SK-N-SH treated with all-trans-retinoic acid at 6 μM for 48 hours (cell line): ENCODE data around the gene RABGAP1L.

ENCODE experiments used
- ATAC-seq: fragments of 200-7000 bp; cut with Tn5 transposase; 3 replicates; pipeline ENCODE4 v1.9.1; 2020; ENCODE audit warnings: mild to moderate bottlenecking, moderate library complexity
- CSDC2 ChIP-seq: fragments of 250-450 bp; sonication (Bioruptor Pico); IDR thresholded peaks from 2 replicates; pipeline ENCODE4 v1.5.0; 2020; ENCODE audit warnings: mild to moderate bottlenecking, moderate library complexity
- ESRRG ChIP-seq: fragments of 250-450 bp; sonication (Bioruptor Pico); IDR thresholded peaks from 2 replicates; pipeline ENCODE4 v1.6.1; 2021; ENCODE audit warnings: mild to moderate bottlenecking
- GLIS3 ChIP-seq: fragments of 250-450 bp; sonication (Bioruptor Pico); IDR thresholded peaks from 2 replicates; pipeline ENCODE4 v1.5.0; 2020; ENCODE audit warnings: mild to moderate bottlenecking, moderate library complexity
- OSR1 ChIP-seq: fragments of 250-450 bp; sonication (Bioruptor Pico); IDR thresholded peaks from 2 replicates; pipeline ENCODE4 v1.8.0; 2022; ENCODE audit warnings: moderate library complexity, mild to moderate bottlenecking, inconsistent platforms
- RARB ChIP-seq: fragments of 250-450 bp; sonication (Bioruptor Pico); IDR thresholded peaks from 2 replicates; pipeline ENCODE4 v1.8.0; 2021; ENCODE audit warnings: mild to moderate bottlenecking, moderate library complexity
- SNAI2 ChIP-seq: fragments of 250-450 bp; sonication (Bioruptor Pico); IDR thresholded peaks from 2 replicates; pipeline ENCODE4 v1.5.0; 2020; ENCODE audit warnings: mild to moderate bottlenecking, moderate library complexity
- TCF4 ChIP-seq: fragments of 250-450 bp; sonication (Bioruptor Pico); IDR thresholded peaks from 2 replicates; pipeline ENCODE4 v1.8.0; 2021; ENCODE audit warnings: mild to moderate bottlenecking, moderate library complexity, borderline replicate concordance
- ZC3H10 ChIP-seq: fragments of 250-450 bp; sonication (Bioruptor Pico); IDR thresholded peaks from 2 replicates; pipeline ENCODE4 v1.5.1; 2021; ENCODE audit warnings: mild to moderate bottlenecking, moderate library complexity
- ZFP3 ChIP-seq: fragments of 250-450 bp; sonication (Bioruptor Pico); IDR thresholded peaks from 2 replicates; pipeline ENCODE4 v1.5.0; 2020; ENCODE audit warnings: mild to moderate bottlenecking, moderate library complexity
- ZFP30 ChIP-seq: fragments of 450-650 bp; formaldehyde crosslinking; IDR thresholded peaks from 2 replicates; pipeline ENCODE4 v1.5.0; 2022; ENCODE audit warnings: mild to moderate bottlenecking, moderate library complexity
- ZNF565 ChIP-seq: fragments of 450-650 bp; formaldehyde crosslinking; conservative IDR thresholded peaks from 2 replicates; pipeline ENCODE4 v1.5.0; 2020; ENCODE audit warnings: low read depth, mild to moderate bottlenecking, moderate library complexity
- TF ChIP-seq, protein P1 (sequence below): fragments of 250-450 bp; sonication (Bioruptor Pico); IDR thresholded peaks from 2 replicates; pipeline ENCODE4 v1.8.0; 2020; ENCODE audit warnings: mild to moderate bottlenecking, moderate library complexity, borderline replicate concordance
- TF ChIP-seq, protein P2 (sequence below): fragments of 250-450 bp; sonication (Bioruptor Pico); IDR thresholded peaks from 2 replicates; pipeline ENCODE4 v1.5.0; 2020; ENCODE audit warnings: mild to moderate bottlenecking, moderate library complexity
- TF ChIP-seq, protein P3 (sequence below): fragments of 250-450 bp; sonication (Bioruptor Pico); IDR thresholded peaks from 2 replicates; pipeline ENCODE4 v1.8.0; 2021; ENCODE audit warnings: low read depth, mild to moderate bottlenecking, moderate library complexity, borderline replicate concordance
- TF ChIP-seq, protein P4 (sequence below): fragments of 250-450 bp; sonication (Bioruptor Pico); IDR thresholded peaks from 2 replicates; pipeline ENCODE4 v1.5.1; 2020; ENCODE audit warnings: low read depth, mild to moderate bottlenecking, moderate library complexity

Gene RABGAP1L

DNA sequence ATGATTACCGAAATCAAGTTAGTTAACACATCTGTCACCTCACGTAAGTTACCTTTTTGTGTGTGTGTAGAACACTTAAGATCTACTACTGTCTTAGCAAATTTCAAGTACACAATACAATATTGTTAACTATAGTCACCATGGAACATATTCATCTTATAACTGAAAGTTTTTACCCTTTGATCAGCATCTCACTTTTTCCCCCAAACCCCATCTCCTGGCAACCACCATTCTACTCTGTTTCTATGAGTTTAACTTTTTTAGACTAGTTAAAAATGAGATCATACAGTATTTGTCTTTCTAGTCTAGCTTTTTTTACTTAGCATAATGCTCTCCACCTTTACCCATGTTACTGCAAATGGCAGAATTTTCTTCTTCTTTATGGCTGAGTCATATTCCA, 124.7 kb downstream of the RABGAP1L start:
- ATAC-seq, result no peak
- TF ChIP-seq ZFP3 (CRISPR knock-in tag) (no peak), TCF4 (CRISPR knock-in tag) (no peak), OSR1 (CRISPR knock-in tag) (no peak), SNAI2 (CRISPR knock-in tag) (no peak), ESRRG (CRISPR knock-in tag) (no peak), ZFP30 (CRISPR knock-in tag) (no peak)
- TF ChIP-seq, protein P1, sequence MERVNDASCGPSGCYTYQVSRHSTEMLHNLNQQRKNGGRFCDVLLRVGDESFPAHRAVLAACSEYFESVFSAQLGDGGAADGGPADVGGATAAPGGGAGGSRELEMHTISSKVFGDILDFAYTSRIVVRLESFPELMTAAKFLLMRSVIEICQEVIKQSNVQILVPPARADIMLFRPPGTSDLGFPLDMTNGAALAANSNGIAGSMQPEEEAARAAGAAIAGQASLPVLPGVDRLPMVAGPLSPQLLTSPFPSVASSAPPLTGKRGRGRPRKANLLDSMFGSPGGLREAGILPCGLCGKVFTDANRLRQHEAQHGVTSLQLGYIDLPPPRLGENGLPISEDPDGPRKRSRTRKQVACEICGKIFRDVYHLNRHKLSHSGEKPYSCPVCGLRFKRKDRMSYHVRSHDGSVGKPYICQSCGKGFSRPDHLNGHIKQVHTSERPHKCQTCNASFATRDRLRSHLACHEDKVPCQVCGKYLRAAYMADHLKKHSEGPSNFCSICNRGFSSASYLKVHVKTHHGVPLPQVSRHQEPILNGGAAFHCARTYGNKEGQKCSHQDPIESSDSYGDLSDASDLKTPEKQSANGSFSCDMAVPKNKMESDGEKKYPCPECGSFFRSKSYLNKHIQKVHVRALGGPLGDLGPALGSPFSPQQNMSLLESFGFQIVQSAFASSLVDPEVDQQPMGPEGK (CRISPR knock-in tag), result no peak

DNA sequence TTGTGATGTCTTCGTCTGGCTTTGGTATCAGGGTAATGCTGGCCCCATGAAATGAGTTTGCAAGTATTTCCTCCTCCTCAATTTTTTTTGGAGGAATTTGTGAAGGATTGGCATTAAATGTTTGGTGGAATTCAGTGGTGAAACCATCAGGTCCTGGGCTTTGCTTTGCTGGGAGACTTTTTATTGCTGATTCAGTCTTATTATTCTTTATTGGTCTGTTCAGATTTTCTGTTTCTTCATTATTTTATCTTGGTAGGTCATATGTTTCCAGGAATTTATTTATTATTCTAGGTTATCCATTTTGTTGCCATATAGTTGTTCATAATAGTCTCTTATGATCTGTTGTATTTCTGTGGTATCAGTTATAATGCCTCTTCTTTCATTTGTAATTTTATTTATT, 126.7 kb downstream of the RABGAP1L start:
- TF ChIP-seq ZFP30 (CRISPR knock-in tag) (no peak), ZNF565 (no peak), CSDC2 (CRISPR knock-in tag) (no peak), RARB (CRISPR knock-in tag) (no peak), OSR1 (CRISPR knock-in tag) (no peak), ZC3H10 (CRISPR knock-in tag) (no peak)
- TF ChIP-seq, protein P2, sequence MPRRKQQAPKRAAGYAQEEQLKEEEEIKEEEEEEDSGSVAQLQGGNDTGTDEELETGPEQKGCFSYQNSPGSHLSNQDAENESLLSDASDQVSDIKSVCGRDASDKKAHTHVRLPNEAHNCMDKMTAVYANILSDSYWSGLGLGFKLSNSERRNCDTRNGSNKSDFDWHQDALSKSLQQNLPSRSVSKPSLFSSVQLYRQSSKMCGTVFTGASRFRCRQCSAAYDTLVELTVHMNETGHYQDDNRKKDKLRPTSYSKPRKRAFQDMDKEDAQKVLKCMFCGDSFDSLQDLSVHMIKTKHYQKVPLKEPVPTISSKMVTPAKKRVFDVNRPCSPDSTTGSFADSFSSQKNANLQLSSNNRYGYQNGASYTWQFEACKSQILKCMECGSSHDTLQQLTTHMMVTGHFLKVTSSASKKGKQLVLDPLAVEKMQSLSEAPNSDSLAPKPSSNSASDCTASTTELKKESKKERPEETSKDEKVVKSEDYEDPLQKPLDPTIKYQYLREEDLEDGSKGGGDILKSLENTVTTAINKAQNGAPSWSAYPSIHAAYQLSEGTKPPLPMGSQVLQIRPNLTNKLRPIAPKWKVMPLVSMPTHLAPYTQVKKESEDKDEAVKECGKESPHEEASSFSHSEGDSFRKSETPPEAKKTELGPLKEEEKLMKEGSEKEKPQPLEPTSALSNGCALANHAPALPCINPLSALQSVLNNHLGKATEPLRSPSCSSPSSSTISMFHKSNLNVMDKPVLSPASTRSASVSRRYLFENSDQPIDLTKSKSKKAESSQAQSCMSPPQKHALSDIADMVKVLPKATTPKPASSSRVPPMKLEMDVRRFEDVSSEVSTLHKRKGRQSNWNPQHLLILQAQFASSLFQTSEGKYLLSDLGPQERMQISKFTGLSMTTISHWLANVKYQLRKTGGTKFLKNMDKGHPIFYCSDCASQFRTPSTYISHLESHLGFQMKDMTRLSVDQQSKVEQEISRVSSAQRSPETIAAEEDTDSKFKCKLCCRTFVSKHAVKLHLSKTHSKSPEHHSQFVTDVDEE (CRISPR knock-in tag), result no peak
- TF ChIP-seq, protein P1 (CRISPR knock-in tag), result no peak
- TF ChIP-seq, protein P3, sequence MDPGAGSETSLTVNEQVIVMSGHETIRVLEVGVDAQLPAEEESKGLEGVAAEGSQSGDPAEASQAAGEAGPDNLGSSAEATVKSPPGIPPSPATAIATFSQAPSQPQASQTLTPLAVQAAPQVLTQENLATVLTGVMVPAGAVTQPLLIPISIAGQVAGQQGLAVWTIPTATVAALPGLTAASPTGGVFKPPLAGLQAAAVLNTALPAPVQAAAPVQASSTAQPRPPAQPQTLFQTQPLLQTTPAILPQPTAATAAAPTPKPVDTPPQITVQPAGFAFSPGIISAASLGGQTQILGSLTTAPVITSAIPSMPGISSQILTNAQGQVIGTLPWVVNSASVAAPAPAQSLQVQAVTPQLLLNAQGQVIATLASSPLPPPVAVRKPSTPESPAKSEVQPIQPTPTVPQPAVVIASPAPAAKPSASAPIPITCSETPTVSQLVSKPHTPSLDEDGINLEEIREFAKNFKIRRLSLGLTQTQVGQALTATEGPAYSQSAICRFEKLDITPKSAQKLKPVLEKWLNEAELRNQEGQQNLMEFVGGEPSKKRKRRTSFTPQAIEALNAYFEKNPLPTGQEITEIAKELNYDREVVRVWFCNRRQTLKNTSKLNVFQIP (CRISPR knock-in tag), result no peak
- no peak for ATAC-seq

DNA sequence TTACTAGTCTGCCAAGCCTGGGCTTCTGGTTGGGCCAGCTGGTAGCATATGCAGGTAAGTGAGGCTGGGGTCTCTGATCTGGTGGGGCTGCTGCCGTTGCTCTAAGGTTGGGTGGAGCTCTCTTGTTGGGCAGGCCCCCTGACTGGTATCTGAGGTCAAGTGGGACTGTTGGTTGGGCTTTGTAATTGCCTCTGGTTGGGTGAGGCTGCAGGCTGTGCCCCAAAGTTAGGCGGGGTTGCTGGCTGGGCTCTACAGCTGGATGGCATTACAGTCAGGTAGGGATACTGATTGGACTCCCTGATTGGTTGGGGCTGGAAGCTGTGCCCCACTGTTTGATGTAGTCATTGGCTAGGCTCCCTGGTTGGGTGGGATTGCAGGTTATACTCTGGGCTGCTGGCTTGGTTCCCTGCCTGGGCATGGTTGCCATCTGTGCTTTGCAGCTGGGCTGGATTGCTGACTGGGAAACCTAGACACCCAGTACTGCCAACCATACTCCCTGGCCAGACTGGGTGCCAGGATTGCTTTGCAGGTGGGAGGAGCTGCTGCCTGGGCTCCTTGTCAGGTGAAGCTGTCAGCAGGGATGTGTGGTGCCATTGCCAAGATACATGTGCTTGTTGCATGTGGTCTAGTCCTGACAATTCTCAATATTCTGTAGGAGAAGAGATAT, 130.5 kb downstream of the RABGAP1L start:
- no peak for ATAC-seq
- TF ChIP-seq ZC3H10 (CRISPR knock-in tag) (no peak), TCF4 (CRISPR knock-in tag) (no peak), RARB (CRISPR knock-in tag) (no peak), ZNF565 (no peak), GLIS3 (CRISPR knock-in tag) (no peak)
- TF ChIP-seq, protein P3 (CRISPR knock-in tag), result no peak
- TF ChIP-seq, protein P4, sequence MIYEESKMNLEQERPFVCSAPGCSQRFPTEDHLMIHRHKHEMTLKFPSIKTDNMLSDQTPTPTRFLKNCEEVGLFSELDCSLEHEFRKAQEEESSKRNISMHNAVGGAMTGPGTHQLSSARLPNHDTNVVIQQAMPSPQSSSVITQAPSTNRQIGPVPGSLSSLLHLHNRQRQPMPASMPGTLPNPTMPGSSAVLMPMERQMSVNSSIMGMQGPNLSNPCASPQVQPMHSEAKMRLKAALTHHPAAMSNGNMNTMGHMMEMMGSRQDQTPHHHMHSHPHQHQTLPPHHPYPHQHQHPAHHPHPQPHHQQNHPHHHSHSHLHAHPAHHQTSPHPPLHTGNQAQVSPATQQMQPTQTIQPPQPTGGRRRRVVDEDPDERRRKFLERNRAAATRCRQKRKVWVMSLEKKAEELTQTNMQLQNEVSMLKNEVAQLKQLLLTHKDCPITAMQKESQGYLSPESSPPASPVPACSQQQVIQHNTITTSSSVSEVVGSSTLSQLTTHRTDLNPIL, result no peak

DNA sequence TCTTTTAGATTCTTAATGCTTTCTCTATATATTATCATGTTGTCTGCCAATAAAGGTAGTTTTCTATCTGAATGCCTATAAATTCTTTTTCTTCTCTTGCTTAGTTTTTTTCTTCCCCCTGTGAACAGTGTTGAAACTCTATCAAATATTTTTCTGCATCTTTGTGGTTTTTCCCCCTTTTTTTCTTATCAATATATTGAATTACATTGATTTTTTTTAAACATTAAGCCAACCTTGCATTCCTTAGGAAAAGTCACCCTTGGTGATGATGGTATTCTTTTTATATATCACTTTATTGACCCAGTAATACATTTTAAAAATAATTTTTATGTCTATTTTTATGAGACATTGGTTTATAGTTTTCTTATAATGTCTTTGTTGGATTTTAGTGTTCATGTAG, 131.7 kb downstream of the RABGAP1L start:
- no peak for TF ChIP-seq ZFP3 (CRISPR knock-in tag)

More for the DNA sequence above, 131.7 kb downstream of the RABGAP1L start:
- no peak for ATAC-seq
